A375 (cell line): ENCODE results near the gene STARD9. TPM values are rescaled to one million over a fixed set of nuclear protein-coding genes. Genes with fewer than 3 reads are reported as not detected.

Source experiments
- total RNA-seq: library from RNA; depleted of rRNA; stranded (reverse); fragments of >200 nt; shearing (Covaris generic); gene quantifications from 2 replicates; pipeline ENCODE4 v1.2.3, GENCODE V29; 2014; rRNA removed

STARD9 gene
- 2.6 and 3.6 TPM in 2 replicates for total RNA-seq

GRCh38 chr15:42575188-42576039 is at the start of gene STARD9:
Gene STARD9 (plus strand): TSS chr15:42575606. CDS start chr15:42575716, 110 bp downstream.

DNA sequence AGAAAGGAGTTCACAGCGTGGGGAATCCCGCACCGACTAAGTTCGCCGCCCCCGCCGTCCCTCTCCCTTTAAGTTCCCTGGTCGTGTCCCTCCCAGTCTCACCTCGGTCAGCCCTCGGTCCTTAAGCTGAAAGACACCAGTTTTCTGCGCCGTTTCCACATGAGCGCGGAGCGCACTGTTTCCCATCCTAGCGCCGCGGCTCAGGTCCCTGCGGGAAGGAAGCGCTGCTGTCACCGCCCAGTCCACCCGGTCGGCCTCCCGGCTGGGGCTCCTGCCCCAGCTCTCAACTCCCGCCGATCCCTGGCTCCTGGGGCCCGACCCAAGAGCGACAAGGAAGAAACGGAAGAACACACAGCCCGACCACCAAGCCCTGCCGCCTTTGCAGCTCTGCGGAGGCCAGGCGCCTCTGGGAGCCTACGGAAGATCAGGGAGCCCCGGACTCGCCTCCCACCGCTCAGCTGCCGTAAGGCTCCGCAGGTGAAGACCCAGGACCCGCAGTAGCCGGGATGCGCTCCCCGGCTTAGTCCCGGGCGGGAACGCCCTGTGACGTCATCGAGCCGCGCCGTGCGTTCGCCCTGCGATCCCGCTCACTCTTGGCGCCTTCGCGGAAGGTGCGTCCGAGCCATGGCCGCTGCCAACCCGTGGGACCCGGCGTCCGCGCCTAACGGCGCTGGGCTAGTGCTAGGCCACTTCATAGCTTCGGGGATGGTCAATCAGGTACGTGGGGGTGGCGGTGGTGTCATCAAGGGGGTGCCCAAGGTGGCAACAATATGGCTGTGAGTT is 27.0 kb upstream of the STARD9 start, which contains the start of the genes HAUS2 and LRRC57:
Gene HAUS2, plus strand, starts transcription at position 590 of the 783 bp plus-strand sequence. Its CDS starts 35 bp downstream, at position 625.
Gene LRRC57, minus strand, starts transcription at position 545 of the 783 bp plus-strand sequence. Its CDS starts 359 bp downstream, at position 186.

DNA sequence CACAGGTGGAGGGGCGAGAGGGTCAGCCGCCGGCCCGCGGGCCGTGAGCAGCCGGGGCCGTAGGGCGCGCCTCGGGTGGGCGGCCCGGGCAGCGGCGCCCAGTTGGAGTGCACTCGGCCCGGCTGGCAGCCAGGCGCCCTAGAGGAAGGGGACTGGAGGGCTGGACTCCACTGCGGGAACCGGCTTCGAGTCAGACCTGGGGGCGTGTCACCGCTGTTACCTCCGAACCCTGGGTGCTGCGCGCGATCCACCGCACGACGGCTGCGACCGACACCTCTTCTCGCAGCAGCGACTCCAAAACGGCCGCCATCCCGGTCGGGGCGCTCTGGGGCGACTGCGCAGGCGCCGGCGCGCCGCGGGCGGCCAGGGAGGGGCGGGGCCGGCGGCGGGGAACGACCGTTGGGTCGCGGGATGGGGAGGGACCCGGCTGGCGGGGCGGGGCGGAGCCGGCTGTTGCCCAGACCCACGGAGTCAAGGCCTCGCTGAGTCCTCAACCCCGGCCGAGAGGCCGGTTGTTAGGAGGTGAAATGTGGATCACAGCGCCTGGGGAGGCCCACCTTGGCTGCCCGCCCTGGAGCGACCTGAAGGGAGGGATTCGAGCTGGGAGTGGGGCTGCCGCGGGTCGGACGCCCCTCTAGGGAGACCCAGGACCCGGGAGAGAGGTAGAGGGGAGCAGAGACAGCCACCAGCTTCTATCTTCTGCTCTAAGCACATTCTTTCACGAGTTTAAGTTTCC is 161.6 kb downstream of the STARD9 start, which contains the start of gene CDAN1:
Gene CDAN1, minus strand, starts transcription at position 336 of the 736 bp plus-strand sequence. Its CDS starts 26 bp downstream, at position 310.

Other genes starting within 250 kb of the STARD9 start
- gene CAPN3, start 216.1 kb upstream of the STARD9 start, total RNA-seq = 0.08 and 1.6 TPM in 2 replicates
- 22.6 and 27.5 TPM in 2 replicates for gene ZNF106, start 84.5 kb upstream of the STARD9 start, total RNA-seq
- 70.8 and 72.3 TPM in 2 replicates for gene SNAP23, start 80.0 kb upstream of the STARD9 start, total RNA-seq
- 10.8 and 12.5 TPM in 2 replicates for gene LRRC57, start 26.8 kb upstream of the STARD9 start, total RNA-seq
- gene HAUS2, start 26.8 kb upstream of the STARD9 start, total RNA-seq = 17.1 and 27.9 TPM in 2 replicates
- 7.4 and 9.7 TPM in 2 replicates for gene CDAN1, start 161.5 kb downstream of the STARD9 start, total RNA-seq